HG03095 (cell line): ENCODE data around the gene DPH6.
"Not testable (repeated sequence)": the region's sequence is repeated elsewhere in the genome, so short reads cannot be mapped to it uniquely, and the experiment has no call there.

Experiments
- ATAC-seq: cut with Tn5 transposase; IDR thresholded peaks from one replicate; pipeline ENCODE4 v1.9.1; 2021; ENCODE audit warnings: moderate library complexity; ENCODE audit not compliant: unreplicated experiment

The DPH6 gene

GRCh38 chr15:35351059-35351458 is 194.9 kb downstream of the DPH6 start:
- ATAC-seq, result no peak

DNA sequence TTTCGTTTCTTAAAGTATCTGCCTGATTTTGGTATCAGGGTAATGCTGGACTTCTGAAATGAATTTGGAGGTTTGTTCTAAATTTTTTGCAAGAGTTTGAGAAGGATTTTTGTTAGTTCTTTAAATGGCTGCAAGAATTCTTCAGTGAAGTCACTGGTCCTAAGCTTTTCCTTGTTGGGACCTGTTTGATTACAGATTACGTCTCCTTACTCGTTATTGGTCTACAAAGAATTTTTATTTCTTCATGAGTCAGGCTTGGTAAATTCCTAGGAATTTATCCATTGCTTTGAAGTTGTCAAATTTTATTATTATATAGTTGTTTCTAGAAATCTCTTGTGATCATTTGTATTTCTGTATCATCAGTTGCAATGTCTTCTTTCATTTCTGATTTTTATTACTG is 196.0 kb downstream of the DPH6 start:
- no peak for ATAC-seq

- no peak for ATAC-seq
Measured at GRCh38 chr15:35330916-35331315, 215.0 kb downstream of the DPH6 start.

GRCh38 chr15:35330048-35330695 is 215.8 kb downstream of the DPH6 start:
- ATAC-seq, result no peak

DNA sequence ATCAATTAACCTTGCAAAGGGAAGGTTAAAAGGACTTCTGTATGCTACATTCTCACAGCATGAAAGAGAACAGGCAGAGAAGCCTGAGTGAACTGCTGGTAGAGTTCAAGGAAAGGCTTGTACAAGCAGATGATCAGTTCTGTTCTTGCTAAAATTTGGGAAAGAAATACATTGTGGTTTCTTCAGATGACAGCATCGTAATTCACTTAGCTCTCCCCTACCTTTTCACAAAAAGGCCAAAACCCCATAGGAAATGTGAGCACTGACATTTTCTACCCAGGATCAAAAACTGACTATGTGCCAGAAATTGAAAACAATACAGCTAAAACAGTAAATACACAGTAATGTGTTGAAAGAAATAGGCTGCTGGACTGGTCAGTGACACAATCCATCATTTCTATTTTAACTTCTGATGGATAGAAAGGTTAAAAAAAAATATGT is 216.4 kb downstream of the DPH6 start:
- ATAC-seq, result no peak

DNA sequence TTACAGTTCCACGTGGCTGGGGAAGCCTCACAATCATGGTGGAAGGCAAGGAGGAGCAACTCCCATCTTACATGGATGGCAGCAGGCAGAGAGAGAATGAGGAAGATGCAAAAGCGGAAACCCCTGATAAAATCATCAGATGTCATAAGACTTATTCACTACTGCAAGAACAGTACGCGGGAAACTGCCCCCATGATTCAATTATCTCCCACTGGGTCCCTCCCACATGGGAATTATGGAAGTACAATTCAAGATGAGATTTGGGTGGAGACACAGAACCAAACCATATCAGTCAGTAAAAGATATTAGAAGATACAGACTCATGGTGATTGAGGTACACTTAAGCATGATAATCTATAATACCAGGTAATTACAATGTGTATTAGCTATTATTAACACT is 217.1 kb downstream of the DPH6 start:
- ATAC-seq, result not testable (repeated sequence)

GRCh38 chr15:35327789-35328188 is 218.2 kb downstream of the DPH6 start:
- no peak for ATAC-seq

GRCh38 chr15:35325374-35325941 is 220.5 kb downstream of the DPH6 start:
- no peak for ATAC-seq

- no peak for ATAC-seq
Measured at GRCh38 chr15:35323141-35323540, 222.8 kb downstream of the DPH6 start.

DNA sequence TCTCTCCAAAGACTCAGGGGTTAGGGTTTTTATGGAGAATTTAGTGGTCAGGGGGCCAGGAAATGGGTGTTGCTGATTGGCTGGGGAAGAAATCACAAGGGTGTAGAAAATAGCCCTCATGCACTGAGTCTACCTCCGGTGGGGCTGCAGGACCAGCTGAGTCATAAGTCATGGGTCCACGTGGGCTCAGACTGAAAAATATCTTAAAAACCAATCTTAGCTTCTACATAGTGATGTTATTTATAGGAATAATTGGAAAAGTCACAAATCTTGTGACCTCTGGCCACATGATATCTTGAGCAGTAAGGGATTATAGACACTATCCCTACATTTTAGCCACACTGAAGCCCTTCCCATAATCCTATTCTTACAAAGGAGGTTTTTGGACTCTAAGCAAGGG is 224.0 kb downstream of the DPH6 start:
- no peak for ATAC-seq

GRCh38 chr15:35320911-35321310 is 225.1 kb downstream of the DPH6 start:
- ATAC-seq, result no peak
